HepG2 (cell line): ENCODE measurements around the gene PLA1A. TPM values are rescaled to one million over a fixed set of nuclear protein-coding genes. Genes with fewer than 3 reads are reported as not detected.

Source experiments
- GRHL1 ChIP-seq: sonication (generic); formaldehyde crosslinking; conservative IDR thresholded peaks from 2 replicates; pipeline ENCODE4 v1.8.0; 2022; ENCODE audit warnings: missing genetic modification reagents
- HMGXB4 ChIP-seq, 2 experiments: sonication (generic) in 1 of 2; formaldehyde crosslinking in 1 of 2; IDR thresholded peaks; 2 replicates each; pipeline versions ENCODE4 v1.4.0 to v1.6.1; 2018 to 2020; ENCODE audit warnings: missing genetic modification reagents in 2 of 2, borderline replicate concordance in 1 of 2, low read depth in 1 of 2, mild to moderate bottlenecking in 1 of 2, missing biosample characterization in 1 of 2
- MLXIP ChIP-seq: sonication (generic); formaldehyde crosslinking; IDR thresholded peaks from 2 replicates; pipeline ENCODE4 v1.9.0; 2021; ENCODE audit warnings: missing genetic modification reagents, borderline replicate concordance
- NFAT5 ChIP-seq: sonication (generic); formaldehyde crosslinking; IDR thresholded peaks from 2 replicates; pipeline ENCODE4 v1.4.0; 2020; ENCODE audit warnings: missing genetic modification reagents
- NKX3-1 ChIP-seq: sonication (generic); formaldehyde crosslinking; IDR thresholded peaks from 2 replicates; pipeline ENCODE4 v1.5.0; 2020; ENCODE audit warnings: missing genetic modification reagents
- POGK ChIP-seq: sonication (generic); formaldehyde crosslinking; conservative IDR thresholded peaks from 2 replicates; pipeline ENCODE4 v1.8.0; 2022; ENCODE audit warnings: mild to moderate bottlenecking, moderate library complexity, missing genetic modification reagents
- RXRB ChIP-seq: IDR thresholded peaks from 2 replicates; pipeline ENCODE4 v1.6.1; 2016; ENCODE audit warnings: borderline replicate concordance, missing genetic modification reagents, missing compliant biosample characterization
- ZC3H4 ChIP-seq: sonication (generic); formaldehyde crosslinking; IDR thresholded peaks from 2 replicates; pipeline ENCODE4 v1.4.0; 2020; ENCODE audit warnings: missing genetic modification reagents, borderline replicate concordance
- ZNF337 ChIP-seq: sonication (generic); formaldehyde crosslinking; IDR thresholded peaks from 2 replicates; pipeline ENCODE4 v1.5.1; 2020; ENCODE audit warnings: missing genetic modification reagents, low read depth, mild to moderate bottlenecking, borderline replicate concordance
- ZNF83 ChIP-seq: sonication (generic); formaldehyde crosslinking; IDR thresholded peaks from 2 replicates; pipeline ENCODE4 v1.4.0; 2020; ENCODE audit warnings: missing genetic modification reagents, mild to moderate bottlenecking, borderline replicate concordance
- polyA plus RNA-seq, 8 experiments: library from polyadenylated mRNA; depleted of rRNA in 3 of 8; stranded (reverse) in 7 of 8; unstranded in 1 of 8; fragments of >200 nt; fragmentation: Illumina TruSeq in 4 of 8; extraction: Trizol in 4 of 8; gene quantifications; 2 replicates each; pipeline versions ENCODE4 v1.2.1 to v1.2.3, GENCODE V29; 2011 to 2016; ENCODE audit warnings: low read depth in 4 of 8, missing spikeins in 1 of 8, mixed read lengths in 1 of 8; ENCODE audit not compliant: insufficient read depth in 1 of 8
- total RNA-seq, 5 experiments: library from RNA; depleted of rRNA; stranded (reverse); fragments of >200 nt; fragmentation: Illumina TruSeq; extraction: Trizol; gene quantifications; 2 replicates each; pipeline ENCODE4 v1.2.3, GENCODE V29; 2016; ENCODE audit warnings: low read depth in 1 of 5

Gene PLA1A
- total and polyA plus RNA-seq, 2 of the 13 experiments (the other 11 are each of a cell fraction or from before 2014, with no cell fraction given), result 0.11 to 0.18 TPM

GRCh38 chr3:119676771-119677640 lies 79.3 kb downstream of the PLA1A start, which contains the start of gene COX17 (continued):
- no peak for TF ChIP-seq GRHL1 (CRISPR knock-in tag)
- TF ChIP-seq ZC3H4 (CRISPR knock-in tag), result no peak
- 0 out of 4 replicates have a peak, but pooled peaks have one; percentile 18 to 38 for TF ChIP-seq HMGXB4 (CRISPR knock-in tag; IDR thresholded peaks at IDR 0.05; ENCODE audit: borderline replicate concordance in 1 of 2, low read depth in 1 of 2)
- no peak for TF ChIP-seq ZNF337 (CRISPR knock-in tag)
- 0 out of 2 replicates have a peak, but pooled peaks have one; percentile 20 for TF ChIP-seq NKX3-1 (CRISPR knock-in tag)
- peak; percentile 16; the same call in 1 of the 2 replicates for TF ChIP-seq RXRB (CRISPR knock-in tag)
- TF ChIP-seq MLXIP (CRISPR knock-in tag), result no peak
- TF ChIP-seq POGK, result peak; percentile 80
- TF ChIP-seq ZNF83 (CRISPR knock-in tag), result no peak
- TF ChIP-seq NFAT5 (CRISPR knock-in tag), result no peak
